ENCODE measurements around the gene OGDH.

GRCh38 chr7:44617225-44617890, 10.9 kb downstream of the OGDH start:
- TF ChIP-seq ZFP36 (IDR thresholded peaks at IDR 0.05; ENCODE audit: borderline replicate concordance, low read depth, low read length, partially characterized antibody): no peak
- TF ChIP-seq WIZ (CRISPR knock-in tag; IDR thresholded peaks at IDR 0.05): no peak
- no peak for TF ChIP-seq ZNF207 (IDR thresholded peaks at IDR 0.05; ENCODE audit: borderline replicate concordance)
- TF ChIP-seq ZBTB4 (CRISPR knock-in tag; IDR thresholded peaks at IDR 0.05; ENCODE audit: borderline replicate concordance): no peak
- TF ChIP-seq U2AF2 (IDR thresholded peaks at IDR 0.05; ENCODE audit: low read depth, low read length): no peak
- TF ChIP-seq TAF1 (CRISPR knock-in tag; IDR thresholded peaks at IDR 0.05): no peak
- TF ChIP-seq ZNF232 (CRISPR knock-in tag; IDR thresholded peaks at IDR 0.05; ENCODE audit: borderline replicate concordance): no peak
- TF ChIP-seq HINFP (CRISPR knock-in tag; IDR thresholded peaks at IDR 0.05; ENCODE audit: low read depth): no peak
- TF ChIP-seq MAZ (IDR thresholded peaks at IDR 0.05; ENCODE audit: borderline replicate concordance, low read depth, low read length): no peak
- no peak for TF ChIP-seq MAZ (CRISPR knock-in tag; IDR thresholded peaks at IDR 0.05; ENCODE audit: low read depth)
- TF ChIP-seq CTCF (CRISPR knock-in tag; IDR thresholded peaks at IDR 0.05): no peak
- no peak for TF ChIP-seq EP300 (IDR thresholded peaks at IDR 0.05; ENCODE audit: low read depth in 2 of 2, low read length in 2 of 2)
- no peak for TF ChIP-seq EP300 (CRISPR knock-in tag; IDR thresholded peaks at IDR 0.05; ENCODE audit: borderline replicate concordance)
- no peak for TF ChIP-seq JUND (CRISPR knock-in tag; IDR thresholded peaks at IDR 0.05)
- TF ChIP-seq ZNF724P (CRISPR knock-in tag; IDR thresholded peaks at IDR 0.05; ENCODE audit: borderline replicate concordance): no peak
